Caco-2 (cell line): Measurements from ENCODE around the gene FANCC. TPM values are rescaled to one million over a fixed set of nuclear protein-coding genes. Genes with fewer than 3 reads are reported as not detected.

Source experiments
- BruUV-seq: library from RNA; stranded (reverse); fragments of 400-500 nt; replicated peaks from 2 replicates; lab custom pipeline; 2021; lab: Mats Ljungman, UMichigan
- CTCF ChIA-PET: fragments of 300-600 bp; sonication (Branson Sonifier 250); formaldehyde crosslinking; loops from one replicate; lab custom pipeline; 2022; ENCODE audit warnings: antibody characterized with exemption; lab: Charles Lee
- POLR2A ChIA-PET: fragments of 300-600 bp; sonication (Branson Sonifier 250); formaldehyde crosslinking; loops from one replicate; lab custom pipeline; 2022; ENCODE audit warnings: antibody characterized with exemption; lab: Charles Lee
- DNase-seq, 2 experiments: peaks; one replicate each; pipeline versions ENCODE4 v3.0.0 to v3.0.0-alpha.2; 2020 to 2022
- H3K27me3 ChIP-seq: replicated peaks from 2 replicates; pipeline ENCODE4 v1.6.0; 2011; ENCODE audit warnings: low read length; ENCODE audit not compliant: control insufficient read depth, insufficient read depth
- H3K36me3 ChIP-seq: 2 replicates; pipeline ENCODE4 v1.5.1; 2011; ENCODE audit warnings: low read length; ENCODE audit not compliant: control insufficient read depth, insufficient read depth
- H3K4me1 ChIP-seq: fragments of 250-450 bp; sonication (Bioruptor Pico); 2 replicates; pipeline ENCODE4 v1.5.1; 2020; ENCODE audit warnings: mild to moderate bottlenecking
- H3K4me3 ChIP-seq: 2 replicates; pipeline ENCODE4 v1.5.1; 2011; ENCODE audit warnings: low read depth, mild to moderate bottlenecking, control low read depth, low read length
- H3K9me3 ChIP-seq: fragments of 250-450 bp; sonication (Bioruptor Pico); 2 replicates; pipeline ENCODE4 v1.5.1; 2020; ENCODE audit warnings: mild to moderate bottlenecking, moderate library complexity
- H3K27ac Mint-ChIP-seq: one replicate; pipeline ENCODE4 v1.8.0; 2022; ENCODE audit warnings: mixed read lengths; ENCODE audit not compliant: unreplicated experiment
- H3K27me3 Mint-ChIP-seq: one replicate; pipeline ENCODE4 v1.8.0; 2022; ENCODE audit warnings: mixed read lengths; ENCODE audit not compliant: insufficient read depth, unreplicated experiment
- H3K36me3 Mint-ChIP-seq: one replicate; pipeline ENCODE4 v1.8.0; 2022; ENCODE audit warnings: mild to moderate bottlenecking, mixed read lengths; ENCODE audit not compliant: insufficient read depth, unreplicated experiment
- H3K4me1 Mint-ChIP-seq: one replicate; pipeline ENCODE4 v1.8.0; 2022; ENCODE audit warnings: low read depth, mixed read lengths; ENCODE audit not compliant: unreplicated experiment
- H3K4me3 Mint-ChIP-seq: one replicate; pipeline ENCODE4 v1.8.0; 2022; ENCODE audit warnings: mild to moderate bottlenecking, moderate library complexity, mixed read lengths; ENCODE audit not compliant: unreplicated experiment
- H3K9me3 Mint-ChIP-seq: one replicate; pipeline ENCODE4 v1.8.0; 2022; ENCODE audit warnings: mixed read lengths; ENCODE audit not compliant: unreplicated experiment
- CTCF ChIP-seq, 2 experiments: fragments of 200-600 bp in 1 of 2; IDR thresholded peaks; 1 replicate in 1 of 2; 2 replicates in 1 of 2; pipeline versions ENCODE4 v1.5.1 to v1.8.0; 2011 to 2022; ENCODE audit warnings: antibody characterized with exemption in 1 of 2, control low read depth in 1 of 2, inconsistent platforms in 1 of 2, low read depth in 1 of 2, low read length in 1 of 2, mild to moderate bottlenecking in 1 of 2, moderate library complexity in 1 of 2; ENCODE audit not compliant: insufficient read depth in 1 of 2, severe bottlenecking in 1 of 2, unreplicated experiment in 1 of 2
- intact Hi-C: fragments of 100-400 bp; cut with micrococcal nuclease; formaldehyde crosslinking; loops from one replicate; pipeline ENCODE4 v1.10.0; 2022; ENCODE audit not compliant: unreplicated experiment
- total RNA-seq: library from RNA; stranded (reverse); gene quantifications from 2 replicates; pipeline ENCODE4 v1.2.3, GENCODE V29; 2022

The FANCC gene
- total RNA-seq, 1 experiment from 2014 or later, result 29.2 TPM

GRCh38 chr9:95264954-95265615 lies 52.4 kb downstream of the FANCC start:
- DNase-seq, result no peak
- peak in 1 of 2 experiments; percentile 32 for TF ChIP-seq CTCF (IDR thresholded peaks at IDR 0.05; ENCODE audit: insufficient read depth in 1 of 2, low read depth in 1 of 2, low read length in 1 of 2, severe bottlenecking in 1 of 2, unreplicated experiment in 1 of 2)
- peaks cover 26% of the 10 kb centered on the region for H3K4me1 ChIP-seq
- POLR2A ChIA-PET, result interaction anchor here (0.7 kb wide), 1 partner anchor 148 kb away, joined by 8 read pairs; no protein-coding TSS in a partner anchor
- H3K9me3 ChIP-seq, result no peaks in the 10 kb centered on the region
- no peaks in the 10 kb centered on the region for H3K36me3 ChIP-seq
- no peaks in the 10 kb centered on the region for H3K27me3 ChIP-seq
- H3K36me3 Mint-ChIP-seq, result no peaks in the 10 kb centered on the region
- peaks cover 23% of the 10 kb centered on the region for H3K4me1 Mint-ChIP-seq
- no TSS peak for BruUV-seq
- H3K4me3 Mint-ChIP-seq, result no peak overlapping the region
- H3K9me3 Mint-ChIP-seq, result no peaks in the 10 kb centered on the region
- H3K4me3 ChIP-seq, result no peak overlapping the region
- CTCF ChIA-PET, result interaction anchor here (0.6 to 0.7 kb wide), 6 partner anchors 11 to 723 kb away, joined by 3 to 15 read pairs (median 4); no protein-coding TSS in a partner anchor
- H3K27me3 Mint-ChIP-seq, result no peaks in the 10 kb centered on the region
- no peak overlapping the region for H3K27ac Mint-ChIP-seq
- intact Hi-C loops, result loop anchor here (2.0 to 5.0 kb wide), 2 partner anchors 52 to 162 kb away; partner anchors contain the start of gene FANCC

- no peaks in the 10 kb centered on the region for H3K27me3 Mint-ChIP-seq
- no peaks in the 10 kb centered on the region for H3K36me3 ChIP-seq
- H3K4me1 Mint-ChIP-seq, result peaks cover 10% of the 10 kb centered on the region
- H3K4me3 Mint-ChIP-seq, result no peak overlapping the region
- ChIA-PET POLR2A (no interaction called here), CTCF (no interaction called here)
- intact Hi-C loops, result no loop called here
- H3K4me3 ChIP-seq, result no peak overlapping the region
- H3K9me3 Mint-ChIP-seq, result peaks cover 8% of the 10 kb centered on the region
- H3K4me1 ChIP-seq, result peaks cover 7% of the 10 kb centered on the region
- BruUV-seq, result no TSS peak
- no peaks in the 10 kb centered on the region for H3K36me3 Mint-ChIP-seq
- H3K27ac Mint-ChIP-seq, result no peak overlapping the region
- no peak for DNase-seq
- H3K27me3 ChIP-seq, result no peaks in the 10 kb centered on the region
- H3K9me3 ChIP-seq, result no peaks in the 10 kb centered on the region
- TF ChIP-seq CTCF (IDR thresholded peaks at IDR 0.05; ENCODE audit: insufficient read depth in 1 of 2, low read depth in 1 of 2, low read length in 1 of 2, severe bottlenecking in 1 of 2, unreplicated experiment in 1 of 2), result no peak
Measured at GRCh38 chr9:95261890-95262289, 55.6 kb downstream of the FANCC start.

GRCh38 chr9:95250462-95251221 lies 66.9 kb downstream of the FANCC start:
- H3K4me1 Mint-ChIP-seq, result no peaks in the 10 kb centered on the region
- no peaks in the 10 kb centered on the region for H3K9me3 Mint-ChIP-seq
- no peak for TF ChIP-seq CTCF (IDR thresholded peaks at IDR 0.05; ENCODE audit: insufficient read depth in 1 of 2, low read depth in 1 of 2, low read length in 1 of 2, severe bottlenecking in 1 of 2, unreplicated experiment in 1 of 2)
- H3K27me3 Mint-ChIP-seq, result no peaks in the 10 kb centered on the region
- H3K4me3 Mint-ChIP-seq, result no peak overlapping the region
- DNase-seq, result no peak
- no peaks in the 10 kb centered on the region for H3K4me1 ChIP-seq
- no TSS peak for BruUV-seq
- H3K36me3 Mint-ChIP-seq, result peaks cover 12% of the 10 kb centered on the region
- ChIA-PET CTCF (interaction anchor here (0.6 to 0.7 kb wide), 2 partner anchors 69 to 268 kb away, joined by 3 to 5 read pairs; no protein-coding TSS in a partner anchor), POLR2A (no interaction called here)
- H3K27ac Mint-ChIP-seq, result no peak overlapping the region
- no peaks in the 10 kb centered on the region for H3K27me3 ChIP-seq
- H3K4me3 ChIP-seq, result no peak overlapping the region
- intact Hi-C loops, result no loop called here
- H3K9me3 ChIP-seq, result no peaks in the 10 kb centered on the region
- H3K36me3 ChIP-seq, result no peaks in the 10 kb centered on the region; the same call in 1 of the 2 replicates
